GM12875 (cell line): ENCODE measurements around the gene IGFL1.
"Not testable (repeated sequence)": the region's sequence is repeated elsewhere in the genome, so short reads cannot be mapped to it uniquely, and the experiment has no call there.

Experiments
- H3K4me3 ChIP-seq: one replicate; pipeline ENCODE4 v1.5.1; 2011; ENCODE audit warnings: low read depth, low read length, control low read depth
- TF ChIP-seq, protein P1 (sequence below): IDR thresholded peaks from 2 replicates; pipeline ENCODE4 v1.5.1; 2011; ENCODE audit warnings: low read depth, mild to moderate bottlenecking, control low read depth, inconsistent platforms, low read length, moderate library complexity, borderline replicate concordance; ENCODE audit not compliant: insufficient read depth

Gene IGFL1

DNA sequence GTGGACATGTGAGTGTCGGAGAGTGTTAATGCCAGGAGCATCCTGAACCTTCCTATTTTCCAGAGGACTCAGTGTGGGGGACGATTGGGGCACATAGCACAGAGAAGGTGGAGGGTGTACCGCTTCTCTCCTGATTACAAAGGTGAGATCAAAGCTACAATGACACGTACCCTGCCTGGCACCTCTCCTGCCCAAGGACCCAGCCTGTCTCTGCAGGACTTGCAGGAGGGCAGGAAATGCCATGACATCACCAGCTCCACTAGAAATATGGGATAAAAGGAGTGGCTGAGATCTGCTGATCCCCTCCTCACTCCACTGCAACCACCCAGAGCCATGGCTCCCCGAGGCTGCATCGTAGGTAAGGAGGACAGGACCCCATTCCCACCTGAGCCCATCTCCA lies at the start of gene IGFL1:
TSS of gene IGFL1 (plus strand) at position 301 of the 400 bp plus-strand sequence. CDS start at position 334, 33 bp downstream.
- no peak within 1 kb of the TSS for H3K4me3 ChIP-seq
- TF ChIP-seq, protein P1, sequence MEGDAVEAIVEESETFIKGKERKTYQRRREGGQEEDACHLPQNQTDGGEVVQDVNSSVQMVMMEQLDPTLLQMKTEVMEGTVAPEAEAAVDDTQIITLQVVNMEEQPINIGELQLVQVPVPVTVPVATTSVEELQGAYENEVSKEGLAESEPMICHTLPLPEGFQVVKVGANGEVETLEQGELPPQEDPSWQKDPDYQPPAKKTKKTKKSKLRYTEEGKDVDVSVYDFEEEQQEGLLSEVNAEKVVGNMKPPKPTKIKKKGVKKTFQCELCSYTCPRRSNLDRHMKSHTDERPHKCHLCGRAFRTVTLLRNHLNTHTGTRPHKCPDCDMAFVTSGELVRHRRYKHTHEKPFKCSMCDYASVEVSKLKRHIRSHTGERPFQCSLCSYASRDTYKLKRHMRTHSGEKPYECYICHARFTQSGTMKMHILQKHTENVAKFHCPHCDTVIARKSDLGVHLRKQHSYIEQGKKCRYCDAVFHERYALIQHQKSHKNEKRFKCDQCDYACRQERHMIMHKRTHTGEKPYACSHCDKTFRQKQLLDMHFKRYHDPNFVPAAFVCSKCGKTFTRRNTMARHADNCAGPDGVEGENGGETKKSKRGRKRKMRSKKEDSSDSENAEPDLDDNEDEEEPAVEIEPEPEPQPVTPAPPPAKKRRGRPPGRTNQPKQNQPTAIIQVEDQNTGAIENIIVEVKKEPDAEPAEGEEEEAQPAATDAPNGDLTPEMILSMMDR, result no peak

DNA sequence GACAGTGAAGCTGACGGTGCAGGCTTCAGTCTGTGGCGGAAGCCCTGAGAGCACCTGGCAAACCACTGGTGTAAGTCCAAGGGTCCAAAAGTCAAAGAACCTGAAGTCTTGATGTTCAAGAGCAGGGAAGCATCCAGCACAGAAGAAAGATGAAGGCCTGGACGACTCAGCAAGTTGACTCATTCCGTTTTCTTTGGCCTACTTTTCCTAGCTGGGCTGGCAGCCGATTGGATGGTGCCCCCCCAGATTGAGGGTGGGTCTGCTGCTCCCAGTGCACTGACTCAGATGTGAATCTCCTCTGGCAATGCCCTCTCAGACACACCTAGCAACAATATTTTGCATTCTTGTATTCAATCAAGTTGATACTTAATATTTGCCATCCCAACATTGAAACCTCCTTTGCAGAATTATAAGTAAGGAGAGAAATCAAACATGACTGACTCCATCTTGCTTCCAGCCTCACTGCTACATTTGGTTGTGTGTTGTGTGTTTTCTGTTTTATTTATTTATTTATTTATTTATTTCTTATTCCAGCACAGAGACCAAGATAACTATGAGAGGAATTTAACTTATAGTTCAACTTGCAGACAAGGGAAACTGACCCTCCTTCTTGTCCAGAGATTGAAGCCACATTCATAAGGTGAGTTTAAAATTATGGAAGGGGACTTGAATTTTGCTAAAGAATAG lies 48.7 kb upstream of the IGFL1 start:
- no peak overlapping the region for H3K4me3 ChIP-seq

DNA sequence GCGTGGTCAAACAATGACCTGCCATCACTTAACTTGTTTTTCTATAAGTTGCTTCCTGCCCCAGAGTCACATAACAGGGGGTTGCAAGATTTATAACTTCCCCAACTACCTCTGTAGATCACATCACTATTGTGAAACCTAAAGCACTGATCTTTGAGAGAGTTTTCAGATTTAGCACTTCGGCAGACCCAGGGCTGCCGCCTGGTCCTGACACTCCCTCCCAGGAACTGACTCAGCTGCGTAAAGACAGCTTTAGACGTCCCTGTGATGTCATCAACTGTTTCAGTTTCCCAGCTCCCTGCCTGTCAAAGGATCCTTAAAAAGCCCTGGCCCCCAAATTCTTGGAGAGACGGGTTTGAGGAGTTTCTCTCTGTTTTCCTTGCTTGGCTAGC lies 48.2 kb upstream of the IGFL1 start:
- TF ChIP-seq, protein P1, result no peak
- H3K4me3 ChIP-seq, result no peak overlapping the region

More for the DNA sequence above, 48.7 kb upstream of the IGFL1 start:
- TF ChIP-seq, protein P1, result no peak

DNA sequence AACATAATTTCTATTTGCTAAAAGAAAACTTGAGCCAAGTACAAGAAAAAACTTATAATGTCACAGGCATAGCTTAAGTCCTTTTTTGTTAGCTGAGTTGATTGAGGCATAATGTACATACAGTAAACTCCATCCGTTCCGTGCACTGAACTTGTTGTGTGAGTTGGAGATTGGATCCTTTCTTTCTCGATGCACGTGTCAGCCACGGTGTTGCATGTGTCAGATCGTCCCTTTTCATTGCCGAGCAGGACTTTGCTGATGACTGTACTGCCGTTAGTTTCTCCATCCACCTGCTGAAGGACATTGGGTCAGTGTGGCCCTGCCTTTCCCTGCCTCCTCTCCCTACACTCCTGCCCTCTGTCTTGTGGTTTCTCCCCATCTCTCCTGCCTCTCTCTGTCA lies 47.1 kb upstream of the IGFL1 start:
- no peak overlapping the region for H3K4me3 ChIP-seq
- TF ChIP-seq, protein P1, result no peak

DNA sequence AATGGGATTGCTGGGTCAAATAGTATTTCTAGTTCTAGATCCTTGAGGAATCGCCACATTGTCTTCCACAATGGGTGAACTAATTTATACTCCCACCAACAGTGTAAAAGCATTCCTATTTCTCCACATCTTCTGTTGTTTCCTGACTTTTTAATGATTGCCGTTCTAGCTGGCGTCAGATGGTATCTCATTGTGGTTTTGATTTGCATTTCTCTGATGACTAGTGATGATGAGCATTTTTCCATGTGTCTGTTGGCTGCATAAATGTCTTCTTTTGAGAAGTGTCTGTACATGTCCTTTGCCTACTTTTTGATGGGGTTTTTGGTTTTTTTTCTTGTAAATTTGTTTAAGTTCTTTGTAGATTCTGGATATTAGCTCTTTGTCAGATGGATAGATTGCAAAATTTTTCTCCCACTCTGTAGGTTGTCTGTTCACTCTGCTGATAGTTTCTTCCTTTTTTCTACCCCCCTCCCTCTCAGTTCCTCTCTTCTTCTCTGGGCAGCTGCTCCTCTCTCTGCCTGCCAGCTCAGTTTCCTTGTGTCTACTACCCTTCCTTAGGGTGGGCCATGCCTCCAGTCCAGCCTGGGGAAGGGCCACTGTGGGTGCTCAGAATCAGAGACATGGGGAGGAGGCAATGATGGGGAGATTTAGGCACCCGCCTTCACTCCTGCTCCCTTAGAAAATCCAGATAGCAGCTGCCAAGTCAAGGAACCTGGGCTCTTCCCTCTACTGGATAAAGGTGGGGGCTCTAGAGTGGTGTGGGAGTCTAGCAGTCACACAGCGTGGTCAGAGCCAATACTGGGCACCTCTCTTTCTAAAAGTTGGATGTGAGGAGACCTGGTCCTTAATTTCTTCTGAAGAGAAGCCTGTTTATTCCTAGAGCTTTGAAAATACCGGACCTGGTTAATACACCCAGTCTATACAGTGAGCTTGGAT lies 44.5 kb upstream of the IGFL1 start:
- H3K4me3 ChIP-seq, result not testable (repeated sequence)

DNA sequence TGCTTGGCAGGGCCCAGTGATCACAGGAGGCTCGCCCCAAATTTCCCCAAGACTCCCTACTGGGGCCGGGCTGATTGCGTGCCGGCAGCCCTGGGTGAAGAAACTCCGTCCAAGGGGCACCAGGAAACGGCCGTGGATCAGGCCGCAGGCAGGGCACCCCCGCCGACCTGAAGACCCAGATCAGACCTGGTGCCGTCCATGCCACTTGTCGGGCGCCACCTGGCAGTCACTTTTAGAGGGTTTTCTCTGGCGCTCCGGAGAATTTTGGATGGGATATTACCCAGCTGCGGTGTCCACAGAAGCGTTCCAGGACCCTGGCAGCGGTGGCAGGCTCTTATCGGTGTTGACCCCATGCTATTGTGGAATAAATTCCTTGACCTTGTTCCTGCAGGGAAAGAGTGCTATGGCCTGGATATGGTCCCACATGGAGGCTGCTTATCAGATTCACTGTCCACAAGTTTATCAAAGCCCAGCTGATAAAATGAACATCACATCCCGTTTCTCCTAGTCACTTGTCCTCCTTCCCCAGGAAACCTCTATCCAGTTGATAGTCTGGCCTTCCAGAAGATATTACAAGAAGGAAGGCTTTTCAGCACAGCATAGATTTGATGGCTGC lies 43.3 kb upstream of the IGFL1 start:
- TF ChIP-seq, protein P1, result no peak
- H3K4me3 ChIP-seq, result no peak overlapping the region

DNA sequence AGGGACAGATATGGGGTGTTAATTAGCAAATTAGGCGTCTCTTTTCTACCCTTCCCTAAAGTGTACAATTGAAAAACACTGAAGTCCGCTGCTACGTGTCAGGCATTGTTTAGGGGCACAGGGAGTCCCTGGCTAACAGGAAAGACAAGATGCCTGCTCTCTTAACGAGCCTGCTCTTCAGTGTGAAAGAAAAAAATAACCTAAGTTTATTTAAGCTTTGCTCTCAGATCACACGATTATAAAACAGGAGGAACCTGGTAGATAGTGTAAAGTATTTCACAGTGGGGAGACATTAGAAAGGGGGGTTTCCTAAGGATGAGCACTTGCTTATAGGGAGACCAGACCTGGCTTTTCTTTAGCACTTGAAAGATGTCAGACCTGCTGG lies 42.8 kb upstream of the IGFL1 start:
- TF ChIP-seq, protein P1, result no peak
- no peak overlapping the region for H3K4me3 ChIP-seq
